Neuronal stem cell (in vitro differentiated cells): ENCODE measurements around the gene GLB1L2. TPM values are rescaled to one million over a fixed set of nuclear protein-coding genes. Genes with fewer than 3 reads are reported as not detected.

Experiments
- DNase-seq: peaks from one replicate; pipeline ENCODE4 v3.0.0-alpha.2; 2013; ENCODE audit warnings: low spot score
- H2AFZ ChIP-seq: one replicate; pipeline ENCODE4 v1.6.1; 2013; ENCODE audit warnings: mild to moderate bottlenecking, low read length, inconsistent platforms
- H2AK5ac ChIP-seq: 2 replicates; pipeline ENCODE4 v1.6.1; 2013; ENCODE audit warnings: low read depth, mild to moderate bottlenecking, inconsistent platforms, low read length, moderate library complexity, mixed read lengths
- H2BK120ac ChIP-seq: 2 replicates; pipeline ENCODE4 v1.6.1; 2013; ENCODE audit warnings: low read depth, mild to moderate bottlenecking, inconsistent platforms, low read length, moderate library complexity, mixed read lengths
- H2BK12ac ChIP-seq: one replicate; pipeline ENCODE4 v1.6.1; 2013; ENCODE audit warnings: low read length, inconsistent platforms
- H2BK15ac ChIP-seq: 2 replicates; pipeline ENCODE4 v1.6.1; 2013; ENCODE audit warnings: mild to moderate bottlenecking, low read length, inconsistent platforms, mixed read lengths
- H2BK5ac ChIP-seq: one replicate; pipeline ENCODE4 v1.6.1; 2013; ENCODE audit warnings: inconsistent platforms, mild to moderate bottlenecking, low read length, moderate library complexity
- H3K14ac ChIP-seq: one replicate; pipeline ENCODE4 v1.6.1; 2013; ENCODE audit warnings: low read length, inconsistent platforms
- H3K18ac ChIP-seq: 2 replicates; pipeline ENCODE4 v1.6.1; 2013; ENCODE audit warnings: low read length, inconsistent platforms
- H3K23ac ChIP-seq: 2 replicates; pipeline ENCODE4 v1.6.1; 2013; ENCODE audit warnings: low read depth, mild to moderate bottlenecking, mixed read lengths, low read length, inconsistent platforms; ENCODE audit not compliant: poor library complexity
- H3K27ac ChIP-seq: replicated peaks from 3 replicates; pipeline ENCODE4 v1.5.1; 2013; ENCODE audit warnings: low read length, inconsistent platforms
- H3K27me3 ChIP-seq, 3 experiments: 2 replicates each; pipeline ENCODE4 v1.6.1; 2013; ENCODE audit warnings: low read length in 3 of 3, mild to moderate bottlenecking in 2 of 3, inconsistent platforms in 1 of 3, low read depth in 1 of 3, mixed read lengths in 1 of 3, moderate library complexity in 1 of 3; ENCODE audit not compliant: control insufficient read depth in 3 of 3, insufficient read depth in 3 of 3
- H3K36me3 ChIP-seq, 2 donors: replicated peaks in 1 of 2; 2 replicates each; pipeline ENCODE4 v1.6.1; 2013; ENCODE audit warnings: low read length in 2 of 2; ENCODE audit not compliant: control insufficient read depth in 2 of 2, insufficient read depth in 2 of 2
- H3K4ac ChIP-seq: 2 replicates; pipeline ENCODE4 v1.6.1; 2013; ENCODE audit warnings: inconsistent platforms, mild to moderate bottlenecking, low read length, moderate library complexity
- H3K4me1 ChIP-seq, 2 donors: 1 replicate in 1 of 2; 2 replicates in 1 of 2; pipeline ENCODE4 v1.6.1; 2013; ENCODE audit warnings: low read length in 2 of 2, low read depth in 1 of 2; ENCODE audit not compliant: control insufficient read depth in 2 of 2, insufficient read depth in 1 of 2
- H3K4me2 ChIP-seq: one replicate; pipeline ENCODE4 v1.6.1; 2013; ENCODE audit warnings: mild to moderate bottlenecking, low read length, inconsistent platforms; ENCODE audit not compliant: insufficient read depth, poor library complexity, severe bottlenecking
- H3K4me3 ChIP-seq, 2 donors: 2 replicates each; pipeline ENCODE4 v1.5.1; 2013; ENCODE audit warnings: low read length in 2 of 2, mild to moderate bottlenecking in 2 of 2, inconsistent platforms in 1 of 2, moderate library complexity in 1 of 2
- H3K79me1 ChIP-seq: one replicate; pipeline ENCODE4 v1.6.1; 2013; ENCODE audit warnings: low read depth, mild to moderate bottlenecking, inconsistent platforms, low read length, moderate library complexity
- H3K9ac ChIP-seq: one replicate; pipeline ENCODE4 v1.6.1; 2013; ENCODE audit warnings: mild to moderate bottlenecking, low read depth, low read length, inconsistent platforms; ENCODE audit not compliant: poor library complexity
- H3K9me3 ChIP-seq, 2 donors: replicated peaks in 1 of 2; 2 replicates each; pipeline versions ENCODE3 to v1.6.1; 2013; ENCODE audit warnings: low read length in 2 of 2, mild to moderate bottlenecking in 2 of 2, inconsistent platforms in 1 of 2, low read depth in 1 of 2, mixed read lengths in 1 of 2, moderate library complexity in 1 of 2; ENCODE audit not compliant: control insufficient read depth in 2 of 2, insufficient read depth in 1 of 2
- H4K8ac ChIP-seq: one replicate; pipeline ENCODE4 v1.6.1; 2013; ENCODE audit warnings: low read depth, mild to moderate bottlenecking, inconsistent platforms, low read length, moderate library complexity
- H4K91ac ChIP-seq: one replicate; pipeline ENCODE4 v1.6.1; 2013; ENCODE audit warnings: low read length, low read depth, mild to moderate bottlenecking, inconsistent platforms; ENCODE audit not compliant: poor library complexity
- WGBS, 2 donors: extraction: QIAGEN DNeasy Blood & Tissue Kit; methylation state at CpG; one replicate each; pipeline ENCODE4 v1.1.7; 2013; ENCODE audit warnings: missing lambda C conversion rate in 2 of 2, mixed read lengths in 1 of 2; ENCODE audit not compliant: insufficient read length in 2 of 2, insufficient replicate concordance in 1 of 2; ENCODE audit errors: extremely low coverage in 2 of 2; 5-methylcytosine and 5-hydroxymethylcytosine counted together
- polyA plus RNA-seq, 2 experiments: library from polyadenylated mRNA; stranded (reverse); fragments of 200-250 nt; gene quantifications; one replicate each; pipeline ENCODE4 v1.2.3, GENCODE V29; 2013

The GLB1L2 gene, protein sequence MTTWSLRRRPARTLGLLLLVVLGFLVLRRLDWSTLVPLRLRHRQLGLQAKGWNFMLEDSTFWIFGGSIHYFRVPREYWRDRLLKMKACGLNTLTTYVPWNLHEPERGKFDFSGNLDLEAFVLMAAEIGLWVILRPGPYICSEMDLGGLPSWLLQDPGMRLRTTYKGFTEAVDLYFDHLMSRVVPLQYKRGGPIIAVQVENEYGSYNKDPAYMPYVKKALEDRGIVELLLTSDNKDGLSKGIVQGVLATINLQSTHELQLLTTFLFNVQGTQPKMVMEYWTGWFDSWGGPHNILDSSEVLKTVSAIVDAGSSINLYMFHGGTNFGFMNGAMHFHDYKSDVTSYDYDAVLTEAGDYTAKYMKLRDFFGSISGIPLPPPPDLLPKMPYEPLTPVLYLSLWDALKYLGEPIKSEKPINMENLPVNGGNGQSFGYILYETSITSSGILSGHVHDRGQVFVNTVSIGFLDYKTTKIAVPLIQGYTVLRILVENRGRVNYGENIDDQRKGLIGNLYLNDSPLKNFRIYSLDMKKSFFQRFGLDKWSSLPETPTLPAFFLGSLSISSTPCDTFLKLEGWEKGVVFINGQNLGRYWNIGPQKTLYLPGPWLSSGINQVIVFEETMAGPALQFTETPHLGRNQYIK
- 7.7 TPM for polyA plus RNA-seq (2013, experiment 1 of 2)
- polyA plus RNA-seq (2013, experiment 2 of 2), result 7.7 TPM

DNA sequence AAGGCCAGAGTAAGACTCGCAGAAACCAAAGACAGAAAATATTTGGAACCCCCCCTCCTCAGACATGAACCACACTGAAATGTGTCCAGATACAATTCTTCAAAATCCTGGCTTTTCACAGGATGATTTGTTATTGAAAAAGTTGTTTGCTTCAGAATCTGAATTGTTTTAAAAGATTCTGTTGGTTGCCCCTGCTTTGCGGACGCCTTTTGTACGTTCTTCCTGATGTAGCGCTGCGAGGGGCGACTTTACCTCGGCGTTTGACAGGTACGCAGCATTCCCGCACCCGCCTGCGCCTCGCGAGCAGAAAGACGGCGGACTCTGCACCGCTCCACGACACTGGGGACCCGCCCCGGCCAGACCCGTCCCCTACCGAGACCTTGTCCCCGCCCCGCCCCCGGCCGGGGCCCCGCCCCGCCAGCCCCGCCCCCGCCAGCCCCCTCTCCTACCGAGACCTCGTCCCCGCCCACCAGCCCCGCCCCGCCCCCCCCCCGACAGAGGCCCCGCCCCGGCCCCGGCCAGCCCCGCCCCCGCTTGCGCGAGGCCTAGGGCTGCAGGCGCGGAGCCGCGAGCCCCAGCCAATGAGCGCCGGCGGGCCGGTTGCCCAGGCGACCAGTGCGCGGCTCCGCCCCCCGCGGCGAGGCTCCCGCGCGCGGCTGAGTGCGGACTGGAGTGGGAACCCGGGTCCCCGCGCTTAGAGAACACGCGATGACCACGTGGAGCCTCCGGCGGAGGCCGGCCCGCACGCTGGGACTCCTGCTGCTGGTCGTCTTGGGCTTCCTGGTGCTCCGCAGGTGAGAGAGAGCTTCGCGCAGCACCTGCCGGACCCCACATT is at the start of gene GLB1L2:
Gene GLB1L2 (plus strand): TSS at position 635 of the 835 bp plus-strand sequence. CDS start 74 bp downstream, at position 709.
- no peak within 1 kb of the TSS for H4K8ac ChIP-seq
- peak within 1 kb of the TSS; percentile 77 for H3K18ac ChIP-seq
- H3K27ac ChIP-seq, result no peak within 1 kb of the TSS
- no peak within 1 kb of the TSS for H2BK120ac ChIP-seq
- no peaks in the 10 kb centered on the region for H3K79me1 ChIP-seq
- no peak within 1 kb of the TSS for H3K23ac ChIP-seq
- H2BK15ac ChIP-seq, result no peak within 1 kb of the TSS
- peak within 1 kb of the TSS; percentile 58 to 88 for H3K4me3 ChIP-seq
- H2AK5ac ChIP-seq, result no peak within 1 kb of the TSS
- peak within 1 kb of the TSS; percentile 97 for H2AFZ ChIP-seq
- peak; percentile 75 for DNase-seq
- no peak within 1 kb of the TSS for H2BK12ac ChIP-seq
- H4K91ac ChIP-seq, result no peak within 1 kb of the TSS
- H3K14ac ChIP-seq, result no peak within 1 kb of the TSS
- no peak within 1 kb of the TSS for H3K4ac ChIP-seq
- WGBS, 2 donors, result no CpG with 5 or more reads among the region's 80 CpGs
- H3K27me3 ChIP-seq, result peaks cover 0 to 46% (median 27%) of the 10 kb centered on the region in 3 experiments
- peaks cover 2 to 3% of the 10 kb centered on the region in 2 donors for H3K4me1 ChIP-seq
- no peaks in the 10 kb centered on the region for H3K36me3 ChIP-seq
- H2BK5ac ChIP-seq, result no peak within 1 kb of the TSS
- H3K9me3 ChIP-seq, result no peaks in the 10 kb centered on the region
- H3K9ac ChIP-seq, result peak within 1 kb of the TSS; percentile 84
- H3K4me2 ChIP-seq, result peak within 1 kb of the TSS; percentile 99

DNA sequence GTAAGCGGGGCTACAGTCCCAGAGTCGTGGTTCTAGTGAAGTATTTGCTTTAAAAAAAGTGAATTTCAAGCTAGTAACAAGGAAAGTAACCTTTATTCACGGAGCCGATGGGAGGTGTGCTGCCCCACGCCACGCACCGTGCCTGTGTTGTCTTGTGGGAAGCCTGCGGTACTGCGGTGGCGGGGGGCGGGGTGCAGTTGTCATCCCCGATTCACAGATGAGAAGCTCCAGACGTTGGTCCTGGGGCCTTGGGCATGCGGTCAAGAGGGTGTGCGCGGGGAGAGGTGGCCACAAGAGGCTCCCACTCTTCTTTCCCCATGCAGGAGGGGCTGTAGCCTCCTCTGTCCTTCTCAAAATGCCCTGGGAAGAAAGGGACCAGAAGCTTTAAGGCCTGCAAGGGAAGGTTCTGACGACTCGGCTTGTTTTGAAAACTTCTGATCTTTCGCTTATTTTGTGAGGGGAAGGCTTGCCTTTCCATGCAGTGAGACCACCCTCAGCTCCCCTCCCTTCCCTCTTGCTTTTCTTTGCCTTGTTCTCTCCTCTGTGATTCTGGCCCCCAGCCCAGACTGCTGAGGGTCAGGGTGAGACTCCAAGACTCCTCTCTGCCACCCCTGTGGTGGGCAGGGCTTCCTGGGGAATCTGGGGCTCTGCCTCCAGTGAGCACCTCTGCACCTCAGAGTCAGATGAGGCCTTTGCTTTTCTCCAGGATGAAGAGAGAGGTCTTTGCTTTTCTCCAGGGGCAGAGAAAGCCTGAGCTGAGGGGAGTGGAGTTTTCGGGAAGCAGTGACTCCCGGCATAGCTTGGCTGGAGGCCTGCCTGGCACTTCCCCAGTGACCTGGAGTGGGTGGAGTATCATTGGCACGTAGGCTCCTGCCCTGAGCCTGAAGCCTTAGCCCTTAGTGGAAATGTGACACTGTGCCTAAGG is 49.4 kb upstream of the GLB1L2 start:
- no peak overlapping the region for H2AK5ac ChIP-seq
- H2BK120ac ChIP-seq, result no peak overlapping the region
- no peak overlapping the region for H4K8ac ChIP-seq
- no CpG with 5 or more reads among the region's 22 CpGs for WGBS, 2 donors
- H3K27me3 ChIP-seq, result peaks cover 5 to 55% (median 10%) of the 10 kb centered on the region in 3 experiments
- peak overlapping the region; percentile 10 for H2BK12ac ChIP-seq
- H3K36me3 ChIP-seq, result no peaks in the 10 kb centered on the region
- no peak for DNase-seq
- H2BK5ac ChIP-seq, result peak overlapping the region; percentile 66
- H3K23ac ChIP-seq, result peak overlapping the region; percentile 65
- no peak overlapping the region for H2BK15ac ChIP-seq
- no peak overlapping the region for H3K14ac ChIP-seq
- no peak overlapping the region for H3K4ac ChIP-seq
- H3K18ac ChIP-seq, result no peak overlapping the region
- no peak overlapping the region for H2AFZ ChIP-seq
- no peak overlapping the region for H3K4me3 ChIP-seq
- no peaks in the 10 kb centered on the region for H3K4me1 ChIP-seq
- no peak overlapping the region for H4K91ac ChIP-seq
- peaks cover 2 to 14% of the 10 kb centered on the region in 2 donors for H3K9me3 ChIP-seq
- no peak overlapping the region for H3K9ac ChIP-seq
- no peak overlapping the region for H3K27ac ChIP-seq
- H3K79me1 ChIP-seq, result no peaks in the 10 kb centered on the region
- no peak overlapping the region for H3K4me2 ChIP-seq

DNA sequence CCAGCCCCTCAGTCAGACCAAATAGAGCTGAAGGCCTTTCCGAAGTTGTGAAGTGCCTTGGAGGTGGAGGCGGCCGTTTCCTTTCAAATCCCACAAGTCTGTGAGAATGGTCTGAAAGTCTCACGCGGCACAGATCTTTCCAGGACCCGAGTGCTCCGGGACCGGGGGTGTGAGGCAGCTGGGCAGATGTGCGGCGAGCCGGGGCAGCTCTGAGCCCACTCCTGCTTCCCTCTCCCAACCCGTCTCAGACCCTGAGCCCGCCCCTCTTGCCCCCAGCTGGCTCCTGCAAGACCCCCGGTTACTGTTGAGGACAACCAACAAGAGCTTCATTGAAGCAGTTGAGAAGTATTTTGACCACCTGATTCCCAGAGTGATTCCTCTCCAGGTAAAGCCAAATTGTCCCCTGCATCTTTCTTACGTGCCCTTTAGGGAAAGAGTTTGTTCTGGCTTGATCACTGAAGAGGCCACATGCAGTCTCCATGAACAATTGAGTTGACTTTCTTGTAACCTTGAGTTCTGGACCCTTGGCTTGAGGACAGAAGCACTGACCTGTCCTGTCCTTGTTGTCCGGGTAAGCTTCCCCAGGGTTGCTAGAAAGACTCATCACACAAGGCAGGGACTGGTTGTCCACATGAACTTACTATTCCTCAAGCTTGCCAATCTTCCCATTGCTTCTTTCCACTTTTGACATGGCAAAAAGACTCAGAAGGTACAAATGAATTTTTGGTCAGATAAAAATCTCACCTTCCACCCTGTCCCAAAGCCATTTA is 48.1 kb upstream of the GLB1L2 start:
- H3K4me3 ChIP-seq, result no peak overlapping the region
- H3K79me1 ChIP-seq, result no peaks in the 10 kb centered on the region
- H3K4me2 ChIP-seq, result no peak overlapping the region
- no peak overlapping the region for H4K91ac ChIP-seq
- no peak overlapping the region for H2BK15ac ChIP-seq
- no peak overlapping the region for H2AFZ ChIP-seq
- no CpG with 5 or more reads among the region's 16 CpGs for WGBS, 2 donors
- H2BK5ac ChIP-seq, result no peak overlapping the region
- H2BK120ac ChIP-seq, result no peak overlapping the region
- no peak overlapping the region for H3K9ac ChIP-seq
- H3K9me3 ChIP-seq, result peaks cover 0 to 2% of the 10 kb centered on the region in 2 donors
- no peak overlapping the region for H2AK5ac ChIP-seq
- H3K23ac ChIP-seq, result no peak overlapping the region
- H3K4ac ChIP-seq, result no peak overlapping the region
- no peak overlapping the region for H3K18ac ChIP-seq
- H3K27me3 ChIP-seq, result peaks cover 0 to 50% (median 0%) of the 10 kb centered on the region in 3 experiments
- no peaks in the 10 kb centered on the region for H3K36me3 ChIP-seq
- no peak overlapping the region for H4K8ac ChIP-seq
- H3K14ac ChIP-seq, result no peak overlapping the region
- H3K4me1 ChIP-seq, result no peaks in the 10 kb centered on the region
- H2BK12ac ChIP-seq, result no peak overlapping the region
- DNase-seq, result no peak
- H3K27ac ChIP-seq, result no peak overlapping the region
